Measurements from ENCODE around the gene EPHB1. TPM values are rescaled to one million over a fixed set of nuclear protein-coding genes. Genes with fewer than 3 reads are reported as not detected.

Gene EPHB1
- total RNA-seq, 1 experiment from 2014 or later = 0.86 TPM

DNA sequence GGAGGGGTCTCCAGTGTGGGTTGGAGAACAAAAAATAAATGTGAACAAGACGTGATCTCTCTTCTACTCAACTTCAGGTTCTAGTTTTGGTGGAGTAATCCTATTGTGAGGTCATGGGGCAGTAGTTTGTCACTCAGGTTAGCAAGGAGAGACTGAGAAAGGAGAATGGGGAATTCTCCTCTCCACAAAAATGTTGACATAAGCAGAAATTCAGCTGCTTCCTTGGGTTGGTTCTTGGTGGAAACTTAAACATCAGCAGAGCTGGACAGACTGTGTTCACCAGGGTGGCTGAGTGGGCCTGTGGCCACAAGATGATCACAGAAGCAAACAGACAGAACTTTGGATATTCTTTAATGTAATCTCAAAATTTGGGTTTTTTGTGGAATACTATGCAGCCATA lies 78.7 kb downstream of the EPHB1 start:
- BruUV-seq (replicated peaks) = no TSS peak
- CTCF ChIA-PET = no interaction called here
- no peak overlapping the region for H3K9ac ChIP-seq (ENCODE audit: low read length)
- ATAC-seq (no peak), DNase-seq (ENCODE audit: low read depth, low spot score) (no peak)
- H3K79me2 ChIP-seq (ENCODE audit: insufficient read depth, low read length) = no peaks in the 10 kb centered on the region
- H4K20me1 ChIP-seq (ENCODE audit: insufficient read depth) = no peaks in the 10 kb centered on the region
- no peak overlapping the region for H3K4me3 ChIP-seq (replicated peaks in 1 of 2; ENCODE audit: low read depth in 1 of 2, low read length in 2 of 2)
- H2AFZ ChIP-seq (ENCODE audit: low read depth, low read length, poor library complexity, severe bottlenecking) = no peak overlapping the region
- no peaks in the 10 kb centered on the region for H3K9me2 ChIP-seq (ENCODE audit: insufficient read depth)
- TF ChIP-seq JUND (IDR thresholded peaks at IDR 0.05) = no peak
- TF ChIP-seq, protein P1, sequence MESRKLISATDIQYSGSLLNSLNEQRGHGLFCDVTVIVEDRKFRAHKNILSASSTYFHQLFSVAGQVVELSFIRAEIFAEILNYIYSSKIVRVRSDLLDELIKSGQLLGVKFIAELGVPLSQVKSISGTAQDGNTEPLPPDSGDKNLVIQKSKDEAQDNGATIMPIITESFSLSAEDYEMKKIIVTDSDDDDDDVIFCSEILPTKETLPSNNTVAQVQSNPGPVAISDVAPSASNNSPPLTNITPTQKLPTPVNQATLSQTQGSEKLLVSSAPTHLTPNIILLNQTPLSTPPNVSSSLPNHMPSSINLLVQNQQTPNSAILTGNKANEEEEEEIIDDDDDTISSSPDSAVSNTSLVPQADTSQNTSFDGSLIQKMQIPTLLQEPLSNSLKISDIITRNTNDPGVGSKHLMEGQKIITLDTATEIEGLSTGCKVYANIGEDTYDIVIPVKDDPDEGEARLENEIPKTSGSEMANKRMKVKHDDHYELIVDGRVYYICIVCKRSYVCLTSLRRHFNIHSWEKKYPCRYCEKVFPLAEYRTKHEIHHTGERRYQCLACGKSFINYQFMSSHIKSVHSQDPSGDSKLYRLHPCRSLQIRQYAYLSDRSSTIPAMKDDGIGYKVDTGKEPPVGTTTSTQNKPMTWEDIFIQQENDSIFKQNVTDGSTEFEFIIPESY (IDR thresholded peaks at IDR 0.05; ENCODE audit: extremely low read depth, insufficient replicate concordance, low read length) = no peak
- no peak for TF ChIP-seq ZNF274 (IDR thresholded peaks at IDR 0.05; ENCODE audit: low read depth, low read length)
- no peak for TF ChIP-seq POLR2A (IDR thresholded peaks at IDR 0.05; ENCODE audit: borderline replicate concordance, extremely low read depth, insufficient read depth, insufficient read length)
- TF ChIP-seq, protein P2, sequence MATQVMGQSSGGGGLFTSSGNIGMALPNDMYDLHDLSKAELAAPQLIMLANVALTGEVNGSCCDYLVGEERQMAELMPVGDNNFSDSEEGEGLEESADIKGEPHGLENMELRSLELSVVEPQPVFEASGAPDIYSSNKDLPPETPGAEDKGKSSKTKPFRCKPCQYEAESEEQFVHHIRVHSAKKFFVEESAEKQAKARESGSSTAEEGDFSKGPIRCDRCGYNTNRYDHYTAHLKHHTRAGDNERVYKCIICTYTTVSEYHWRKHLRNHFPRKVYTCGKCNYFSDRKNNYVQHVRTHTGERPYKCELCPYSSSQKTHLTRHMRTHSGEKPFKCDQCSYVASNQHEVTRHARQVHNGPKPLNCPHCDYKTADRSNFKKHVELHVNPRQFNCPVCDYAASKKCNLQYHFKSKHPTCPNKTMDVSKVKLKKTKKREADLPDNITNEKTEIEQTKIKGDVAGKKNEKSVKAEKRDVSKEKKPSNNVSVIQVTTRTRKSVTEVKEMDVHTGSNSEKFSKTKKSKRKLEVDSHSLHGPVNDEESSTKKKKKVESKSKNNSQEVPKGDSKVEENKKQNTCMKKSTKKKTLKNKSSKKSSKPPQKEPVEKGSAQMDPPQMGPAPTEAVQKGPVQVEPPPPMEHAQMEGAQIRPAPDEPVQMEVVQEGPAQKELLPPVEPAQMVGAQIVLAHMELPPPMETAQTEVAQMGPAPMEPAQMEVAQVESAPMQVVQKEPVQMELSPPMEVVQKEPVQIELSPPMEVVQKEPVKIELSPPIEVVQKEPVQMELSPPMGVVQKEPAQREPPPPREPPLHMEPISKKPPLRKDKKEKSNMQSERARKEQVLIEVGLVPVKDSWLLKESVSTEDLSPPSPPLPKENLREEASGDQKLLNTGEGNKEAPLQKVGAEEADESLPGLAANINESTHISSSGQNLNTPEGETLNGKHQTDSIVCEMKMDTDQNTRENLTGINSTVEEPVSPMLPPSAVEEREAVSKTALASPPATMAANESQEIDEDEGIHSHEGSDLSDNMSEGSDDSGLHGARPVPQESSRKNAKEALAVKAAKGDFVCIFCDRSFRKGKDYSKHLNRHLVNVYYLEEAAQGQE (IDR thresholded peaks at IDR 0.05; ENCODE audit: low read depth) = no peak
- TF ChIP-seq EZH2phosphoT487 (IDR thresholded peaks at IDR 0.05; ENCODE audit: borderline replicate concordance) = no peak
- TF ChIP-seq, protein P3, sequence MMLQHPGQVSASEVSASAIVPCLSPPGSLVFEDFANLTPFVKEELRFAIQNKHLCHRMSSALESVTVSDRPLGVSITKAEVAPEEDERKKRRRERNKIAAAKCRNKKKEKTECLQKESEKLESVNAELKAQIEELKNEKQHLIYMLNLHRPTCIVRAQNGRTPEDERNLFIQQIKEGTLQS (IDR thresholded peaks at IDR 0.05) = no peak
- TF ChIP-seq EGR1 (IDR thresholded peaks at IDR 0.05; ENCODE audit: low read depth) = no peak
- no peak for TF ChIP-seq EZH2 (IDR thresholded peaks at IDR 0.05)
- no peak for TF ChIP-seq CBX3 (IDR thresholded peaks at IDR 0.05; ENCODE audit: low read depth)
- no peaks in the 10 kb centered on the region for H3K4me1 ChIP-seq (ENCODE audit: control insufficient read depth in 1 of 2, insufficient read depth in 2 of 2, low read length in 2 of 2)
- H3K4me2 ChIP-seq (ENCODE audit: low read length) = no peak overlapping the region
- RAD21 ChIA-PET (ENCODE audit: low non-redundant PET in 1 of 2, low total read pairs in 2 of 2, uncharacterized antibody in 2 of 2, unreplicated experiment in 2 of 2) = no interaction called here
- no peak overlapping the region for H3K27ac ChIP-seq (ENCODE audit: low read depth, low read length)
- peaks cover 74% of the 10 kb centered on the region for H3K27me3 ChIP-seq (ENCODE audit: insufficient read depth, low read length)
- POLR2A ChIA-PET = no interaction called here
- intact Hi-C loops (cut with micrococcal nuclease) = no loop called here
- no peaks in the 10 kb centered on the region for H3K9me3 ChIP-seq (ENCODE audit: control insufficient read depth in 1 of 2, insufficient read depth in 1 of 2, low read depth in 1 of 2, low read length in 2 of 2)
- no peaks in the 10 kb centered on the region for H3K36me3 ChIP-seq (ENCODE audit: control insufficient read depth in 1 of 2, insufficient read depth in 2 of 2, low read length in 2 of 2)

Data from HCT116 (cell line).